GM21786 (cell line): ENCODE data around the gene ADAMTS17.

ENCODE experiments used
- ATAC-seq: cut with Tn5 transposase; IDR thresholded peaks from one replicate; pipeline ENCODE4 v1.9.1; 2021; ENCODE audit not compliant: unreplicated experiment

The ADAMTS17 gene

DNA sequence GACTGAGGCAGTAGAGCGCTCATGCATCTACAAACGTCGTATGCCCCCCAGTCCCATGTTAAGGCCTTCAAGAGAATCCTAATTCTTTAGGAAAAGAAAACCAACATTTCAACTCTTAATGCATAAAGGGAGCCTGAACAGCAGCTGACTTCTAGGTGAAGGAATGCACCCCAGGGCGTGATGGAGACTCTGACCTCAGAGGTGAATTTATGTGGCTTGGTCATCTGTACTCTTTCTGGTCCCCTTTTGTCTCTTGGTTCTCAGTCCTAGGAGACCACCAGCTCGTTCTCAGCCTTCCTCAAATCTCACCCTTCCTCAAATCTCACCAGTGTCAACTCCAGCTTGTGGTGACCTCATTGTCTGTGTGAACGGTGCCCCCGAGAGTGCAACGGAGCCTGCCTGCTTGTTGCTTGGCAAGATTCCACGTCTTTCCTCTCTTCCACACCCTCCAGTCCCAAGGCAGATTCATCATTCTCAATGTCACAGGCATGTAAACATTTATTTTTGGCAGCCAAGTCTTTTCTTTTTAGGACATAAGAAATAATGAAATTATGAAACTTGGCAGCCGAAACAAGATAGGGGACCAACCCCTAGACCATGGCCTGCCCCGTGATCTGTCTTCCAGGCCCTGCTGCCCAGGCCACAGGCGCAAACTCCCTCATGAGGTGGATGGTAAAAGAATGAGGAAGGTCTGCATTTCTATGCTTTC is 166.2 kb downstream of the ADAMTS17 start:
- no peak for ATAC-seq

DNA sequence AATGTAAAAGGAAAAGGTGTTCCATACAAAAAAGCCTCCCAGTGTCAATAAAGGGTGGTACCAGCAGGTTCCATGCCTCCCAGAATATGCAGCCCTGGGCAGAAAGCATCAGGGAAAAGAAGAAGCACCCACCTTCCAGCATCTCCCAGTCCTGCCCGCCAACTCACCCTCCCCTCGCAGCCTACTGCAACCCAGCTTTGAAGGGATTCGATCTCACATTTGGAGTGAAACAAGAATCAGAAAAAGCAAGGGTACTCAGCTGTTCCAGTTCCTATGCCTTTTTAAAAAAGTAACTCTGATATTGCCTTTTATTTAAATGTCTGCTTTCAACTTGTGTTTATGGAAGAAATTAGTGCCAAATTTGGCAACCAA is 166.9 kb downstream of the ADAMTS17 start:
- ATAC-seq: no peak

DNA sequence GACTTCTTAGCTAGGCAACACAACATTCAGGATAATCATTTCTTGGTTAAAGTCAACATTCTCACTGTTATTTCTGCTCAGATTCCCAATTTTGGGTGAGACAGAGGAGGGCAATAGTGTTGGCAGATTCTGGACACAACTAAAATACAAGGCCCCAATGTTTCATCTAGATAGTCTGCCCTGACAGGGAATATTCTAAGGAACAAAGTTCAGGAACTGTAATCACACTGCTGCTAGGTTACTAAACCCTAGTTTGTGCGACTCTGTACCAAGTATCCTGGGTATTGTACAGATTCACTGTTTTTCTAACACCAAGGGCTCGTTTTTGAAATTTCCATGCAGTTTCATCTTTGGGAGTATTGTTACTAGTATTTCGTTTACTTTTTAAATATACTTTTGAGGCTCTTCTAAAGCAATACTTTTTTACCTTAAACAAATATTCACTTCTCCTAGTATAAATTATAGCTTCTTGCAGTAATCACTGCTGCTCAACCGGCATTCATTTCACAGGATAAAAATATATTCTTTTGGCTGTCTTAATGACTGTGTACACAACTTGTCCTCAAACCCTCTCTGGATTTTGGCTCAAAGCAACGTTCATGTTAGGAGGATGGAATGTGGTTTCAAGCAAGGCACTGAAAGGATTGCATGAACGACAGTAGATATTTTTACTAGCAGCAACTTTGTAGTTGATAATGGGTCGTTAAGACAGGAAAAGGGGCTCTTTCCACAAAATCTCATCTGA is 167.4 kb downstream of the ADAMTS17 start:
- ATAC-seq: no peak

DNA sequence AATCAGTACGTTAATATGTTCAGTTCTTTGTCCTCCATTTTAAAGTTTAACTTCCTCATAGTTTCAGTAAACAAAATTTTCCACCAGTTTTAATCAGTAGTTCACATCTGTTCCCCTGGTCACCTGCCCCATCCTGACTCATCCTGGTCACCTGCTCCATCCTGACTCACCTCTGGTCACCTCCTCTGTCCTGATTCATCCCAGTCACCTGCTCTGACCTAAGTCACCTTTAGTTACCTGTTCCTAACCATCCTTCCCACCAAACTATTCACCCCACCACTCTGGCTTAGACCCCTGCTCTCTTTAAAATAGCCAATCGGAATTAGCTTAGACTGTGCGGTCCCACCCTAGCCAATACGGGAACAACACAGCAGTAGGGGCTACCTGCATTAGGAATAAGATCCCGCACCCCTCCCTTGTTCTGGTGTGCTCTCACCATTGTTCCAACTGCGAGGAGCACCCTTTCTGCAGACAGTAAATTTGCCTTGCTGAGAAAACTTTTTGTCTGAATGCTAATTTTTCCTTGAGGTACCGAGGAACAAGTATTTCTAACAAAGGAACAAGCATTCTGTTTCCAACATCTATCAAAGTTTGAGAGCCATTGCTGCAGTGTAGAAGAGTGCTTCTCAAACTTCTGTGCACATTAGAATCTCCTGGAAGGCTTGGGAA is 169.3 kb downstream of the ADAMTS17 start:
- no peak for ATAC-seq

DNA sequence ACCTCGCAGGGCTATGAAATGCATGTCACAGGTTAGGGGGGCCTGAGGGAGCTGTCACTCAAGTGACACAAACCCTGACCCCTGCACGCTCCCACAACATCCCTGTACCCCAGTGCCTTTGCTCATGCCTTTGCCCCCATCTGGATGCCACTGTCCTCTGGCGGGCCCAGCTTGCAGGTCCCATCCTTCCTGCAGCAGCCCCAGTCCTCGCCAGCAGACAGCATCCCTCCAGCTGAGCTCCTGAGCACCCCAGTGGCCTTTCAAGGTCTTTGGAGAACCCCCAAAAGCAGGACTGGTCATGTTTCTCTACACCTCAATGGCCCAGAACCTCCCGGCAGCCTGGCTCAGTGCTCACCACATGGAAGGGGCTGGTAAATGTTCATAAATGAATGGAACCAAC is 170.4 kb downstream of the ADAMTS17 start:
- ATAC-seq: no peak

DNA sequence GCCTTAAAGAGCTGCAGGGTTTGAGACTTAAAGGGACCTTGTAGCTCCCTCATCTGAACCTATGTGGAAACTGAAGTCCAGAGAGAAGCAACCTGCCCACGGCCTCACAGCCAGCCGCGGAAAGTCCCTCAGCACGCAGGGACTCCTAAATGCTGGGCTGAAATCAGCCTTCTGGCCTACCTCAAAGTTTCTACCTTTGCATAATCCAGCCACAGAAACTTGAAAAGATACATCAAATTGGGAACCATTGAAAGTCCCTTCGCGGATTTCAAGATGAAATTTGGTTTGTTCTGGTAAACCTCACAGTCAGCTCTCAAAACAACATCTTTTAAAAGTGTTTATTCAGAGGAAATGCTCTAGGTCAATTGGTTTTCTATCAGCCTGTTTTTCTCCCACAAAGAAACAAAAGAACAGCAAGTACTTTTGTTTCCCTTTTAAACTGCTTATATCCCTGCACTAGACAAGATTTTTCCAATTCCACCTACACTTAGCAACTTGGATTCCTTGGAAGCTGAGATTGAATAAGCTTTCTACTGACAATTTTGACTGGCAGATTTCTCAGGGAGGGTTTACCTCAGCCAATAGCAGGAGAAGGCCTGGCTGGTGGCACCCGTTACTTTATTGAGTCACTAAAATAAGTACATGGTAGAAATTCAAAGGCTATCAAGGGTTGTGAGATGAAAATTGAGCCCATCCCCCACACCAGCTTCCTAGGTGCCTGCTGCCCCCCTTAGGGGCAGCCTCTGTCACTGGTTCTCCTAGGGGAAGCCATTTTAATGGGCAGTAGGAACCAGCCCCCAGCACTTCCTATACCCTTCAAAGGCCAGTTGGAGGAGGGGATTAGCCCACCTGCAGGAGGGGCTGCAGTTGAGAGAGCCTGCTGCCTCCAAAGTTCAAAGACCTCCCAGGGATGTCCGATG is 171.2 kb downstream of the ADAMTS17 start:
- ATAC-seq: peak; percentile 89

DNA sequence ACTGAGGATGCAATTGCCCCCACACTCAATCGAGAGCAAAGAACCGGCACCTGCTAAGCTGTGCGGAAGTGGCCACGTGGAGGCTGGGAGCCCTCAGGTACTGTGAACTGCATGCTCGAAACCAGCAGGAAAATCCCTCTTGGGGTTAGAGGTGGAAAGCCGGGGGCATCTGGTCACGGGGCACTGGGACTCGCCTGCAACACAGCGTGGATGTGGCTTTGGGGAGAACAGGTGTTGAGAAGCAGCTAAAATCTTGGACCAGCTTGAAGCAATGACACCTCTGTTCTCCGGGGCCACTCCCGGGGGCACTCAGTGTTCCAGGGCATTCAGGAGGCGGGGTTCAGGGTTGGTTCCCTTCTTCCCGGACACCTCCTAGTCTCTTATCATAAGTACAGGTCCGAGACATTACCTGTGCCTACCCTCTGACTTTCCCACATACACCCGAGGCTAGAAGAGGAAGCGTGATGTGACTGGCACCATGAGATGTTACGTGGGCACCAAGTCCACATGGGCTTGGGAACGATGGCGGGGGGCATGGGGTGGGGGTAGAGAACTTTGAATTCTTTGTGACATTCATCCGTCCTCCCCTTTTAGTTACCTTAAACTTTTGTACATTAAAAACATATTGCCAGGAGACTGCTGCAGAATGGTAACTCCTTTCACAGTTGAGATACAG is 172.0 kb downstream of the ADAMTS17 start:
- no peak for ATAC-seq

DNA sequence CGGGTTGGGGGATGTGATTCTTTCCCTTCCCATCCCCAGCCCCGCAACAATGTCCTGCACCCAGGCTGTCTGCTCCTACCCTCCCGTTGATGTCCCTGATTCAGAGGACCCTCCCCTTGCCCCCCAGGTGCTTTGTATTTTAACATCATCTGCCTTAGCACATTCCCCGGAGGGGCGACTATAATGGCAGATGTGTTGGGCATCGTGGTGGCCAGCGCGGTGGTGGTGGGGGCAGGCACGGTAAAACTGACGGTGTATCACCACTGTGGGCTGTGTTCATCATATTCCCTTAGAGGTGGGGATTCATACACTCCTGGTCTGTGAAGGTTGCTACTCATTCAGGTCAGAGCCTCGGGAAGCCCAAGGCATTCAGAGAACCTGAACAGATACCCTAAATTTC is 173.0 kb downstream of the ADAMTS17 start:
- ATAC-seq: no peak

DNA sequence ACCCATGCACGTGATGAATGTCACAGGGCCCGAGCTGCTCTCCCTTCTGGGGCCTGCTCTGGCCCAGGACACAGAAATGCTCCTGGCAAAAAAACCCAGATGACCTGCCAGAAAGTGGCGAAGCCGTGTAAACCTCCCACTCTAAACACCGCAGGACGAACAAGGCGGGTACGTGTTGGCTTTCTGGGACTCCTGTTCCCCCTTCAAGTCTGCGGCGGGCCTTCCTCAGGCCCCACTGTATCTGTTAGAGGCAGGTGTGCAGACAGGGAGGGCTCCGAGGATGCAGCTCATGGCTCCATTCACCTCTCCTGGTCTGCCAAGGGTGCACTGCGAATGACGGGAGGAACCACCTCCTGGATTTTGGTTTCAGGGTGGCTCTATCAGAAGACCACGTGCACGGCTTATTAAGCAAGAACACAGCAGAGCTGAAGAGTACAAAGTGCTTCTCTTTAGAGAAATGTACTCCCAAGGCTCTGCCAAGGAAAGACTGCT is 173.8 kb downstream of the ADAMTS17 start:
- no peak for ATAC-seq

DNA sequence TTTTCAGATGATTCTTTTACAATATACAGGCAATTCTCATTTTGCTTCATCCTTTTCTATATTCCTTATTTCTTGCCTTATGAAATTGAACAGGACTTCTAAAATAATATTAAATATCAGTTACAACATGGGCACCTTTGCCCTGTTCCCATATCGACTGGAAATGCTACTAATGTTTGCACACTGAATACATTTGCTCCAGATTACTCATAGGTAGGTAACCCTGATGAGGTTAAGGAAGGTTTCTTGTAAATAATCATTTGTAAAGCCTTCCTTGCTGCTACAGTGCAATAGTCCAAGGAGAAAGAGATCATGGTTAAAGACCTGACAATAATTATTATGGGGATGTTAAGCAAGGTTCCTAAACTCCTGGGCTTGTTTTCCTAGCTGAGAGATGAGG is 175.5 kb downstream of the ADAMTS17 start:
- no peak for ATAC-seq

DNA sequence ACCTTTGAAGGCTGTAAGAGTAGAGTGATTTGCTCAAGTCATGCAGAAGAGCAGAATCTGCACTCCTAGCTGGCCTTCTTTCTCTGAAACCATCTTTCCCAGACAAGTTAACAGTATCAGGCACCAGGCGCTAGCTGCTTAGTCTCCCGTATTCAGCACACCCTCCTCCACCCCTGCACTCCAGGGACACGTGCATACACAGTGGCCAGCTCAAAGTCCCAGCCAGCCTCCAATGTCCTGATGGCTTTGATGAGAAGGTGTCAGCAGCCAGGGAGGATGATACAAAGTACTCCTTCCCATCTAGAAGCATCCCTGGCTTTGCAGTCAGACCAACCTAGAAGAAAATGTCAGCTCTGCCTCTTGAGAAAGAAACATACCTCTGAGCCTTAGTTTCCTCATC is 177.8 kb downstream of the ADAMTS17 start:
- ATAC-seq: no peak

DNA sequence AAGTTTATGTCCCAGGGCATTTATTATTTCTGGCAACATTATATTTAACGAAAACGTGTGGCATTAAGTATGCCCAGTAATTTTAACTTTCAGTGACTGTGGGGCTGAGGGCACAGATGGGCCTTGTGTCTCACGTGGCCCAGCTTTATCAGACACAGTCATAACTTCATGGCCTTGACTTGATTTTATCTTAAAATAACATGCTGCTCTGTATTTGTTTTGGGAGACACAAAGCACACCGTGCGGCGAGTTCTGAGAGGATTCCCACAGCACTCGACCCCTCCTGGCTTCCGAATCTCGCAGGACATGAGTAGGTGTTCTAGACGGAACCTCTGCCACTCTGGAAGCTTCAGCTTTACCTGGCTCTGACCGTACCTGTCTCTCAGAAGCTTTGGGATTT is 180.8 kb downstream of the ADAMTS17 start:
- ATAC-seq: no peak

DNA sequence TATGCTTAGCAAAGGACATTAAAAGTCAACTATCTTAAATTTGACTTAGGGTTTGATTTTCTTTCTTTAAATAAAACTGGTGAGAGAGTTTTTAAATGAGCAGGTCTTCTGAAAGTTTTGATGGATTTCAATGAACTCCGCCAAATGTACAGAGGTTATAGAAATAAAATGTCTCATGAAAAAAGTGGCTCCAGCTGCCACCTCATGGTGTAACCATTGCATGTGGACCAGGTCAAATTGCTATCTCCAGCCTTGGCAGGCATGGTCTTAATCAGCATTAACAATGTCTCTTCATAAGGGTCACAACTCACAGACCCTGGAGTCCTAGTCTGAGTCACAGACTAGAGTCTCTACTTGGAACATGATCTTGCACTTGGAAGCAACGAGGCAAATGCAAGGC is 182.3 kb downstream of the ADAMTS17 start:
- ATAC-seq: no peak

DNA sequence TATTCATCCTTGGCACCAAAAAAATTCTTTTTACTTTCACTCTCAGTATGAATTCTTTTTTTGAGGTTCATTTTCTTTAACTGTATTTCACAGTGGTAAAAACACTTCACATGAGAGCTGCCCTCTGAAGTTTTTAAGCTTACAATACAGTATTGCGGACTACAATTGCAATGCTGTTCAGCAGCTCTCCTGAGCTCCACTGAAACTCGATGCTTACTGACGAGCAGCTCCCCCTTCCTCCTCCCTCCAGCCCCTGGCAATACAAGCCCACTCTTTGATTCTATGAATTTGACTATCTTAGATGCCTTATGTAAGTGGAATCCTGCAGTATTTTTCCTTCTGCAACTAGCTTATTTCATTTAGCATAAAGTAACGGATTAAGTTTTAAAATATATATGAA is 183.4 kb downstream of the ADAMTS17 start:
- ATAC-seq: no peak

DNA sequence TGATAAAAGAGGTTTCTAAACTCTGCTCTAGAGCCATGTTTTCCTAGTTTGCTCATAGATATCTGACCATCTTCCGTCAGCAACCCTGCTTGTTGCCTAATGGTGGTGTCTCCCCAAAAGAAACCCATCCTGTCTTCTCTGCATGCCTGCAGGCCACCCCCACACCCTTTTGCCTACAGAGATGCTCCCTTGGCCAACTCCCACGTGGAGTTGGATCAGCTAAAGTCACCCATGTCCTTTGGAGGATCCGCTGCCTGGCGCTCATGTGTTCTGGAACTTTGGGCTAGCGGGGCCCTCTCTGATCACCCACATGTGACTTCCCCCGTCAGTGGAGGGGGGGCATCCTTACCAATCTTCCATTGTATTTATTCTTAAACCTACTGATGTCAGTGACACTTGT is 185.6 kb downstream of the ADAMTS17 start:
- no peak for ATAC-seq

DNA sequence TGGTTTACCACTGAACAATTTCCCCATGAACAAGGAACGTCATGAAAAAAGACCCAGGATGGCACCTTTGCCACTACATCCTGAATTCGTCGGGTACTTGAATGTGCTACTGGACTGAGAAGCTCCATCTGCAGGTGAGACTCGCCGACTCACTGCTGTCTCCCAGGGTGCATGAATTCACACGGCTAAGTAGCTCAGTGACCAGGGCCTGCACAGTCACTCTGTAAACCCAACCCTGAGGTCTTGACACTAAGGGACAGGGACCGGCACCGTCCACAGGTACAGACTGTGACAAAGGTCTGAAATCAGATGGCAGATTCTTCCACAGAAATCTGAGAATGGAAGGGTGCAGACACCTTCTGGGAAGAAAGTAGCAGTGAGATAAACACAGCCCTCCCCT is 187.4 kb downstream of the ADAMTS17 start:
- no peak for ATAC-seq

DNA sequence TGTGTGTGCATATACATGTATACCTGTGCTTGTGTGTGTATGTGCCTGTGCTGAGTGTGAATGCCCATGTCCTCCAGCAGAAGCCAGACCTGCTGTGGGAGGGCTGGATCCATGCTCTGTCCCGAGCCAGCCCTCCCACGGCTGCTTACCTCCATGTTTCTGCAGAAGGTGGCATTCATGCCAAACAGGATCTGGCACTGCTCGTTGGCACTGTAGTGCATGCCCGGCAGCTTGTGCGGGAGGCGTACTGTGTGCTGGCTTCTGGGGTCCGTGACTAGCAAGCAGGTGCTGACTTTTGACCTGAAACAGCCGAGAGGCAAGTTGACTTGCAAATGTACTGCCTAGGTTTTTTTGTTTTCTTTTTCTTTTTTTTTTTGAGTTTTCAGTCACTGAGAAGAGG is 189.3 kb downstream of the ADAMTS17 start:
- ATAC-seq: no peak

DNA sequence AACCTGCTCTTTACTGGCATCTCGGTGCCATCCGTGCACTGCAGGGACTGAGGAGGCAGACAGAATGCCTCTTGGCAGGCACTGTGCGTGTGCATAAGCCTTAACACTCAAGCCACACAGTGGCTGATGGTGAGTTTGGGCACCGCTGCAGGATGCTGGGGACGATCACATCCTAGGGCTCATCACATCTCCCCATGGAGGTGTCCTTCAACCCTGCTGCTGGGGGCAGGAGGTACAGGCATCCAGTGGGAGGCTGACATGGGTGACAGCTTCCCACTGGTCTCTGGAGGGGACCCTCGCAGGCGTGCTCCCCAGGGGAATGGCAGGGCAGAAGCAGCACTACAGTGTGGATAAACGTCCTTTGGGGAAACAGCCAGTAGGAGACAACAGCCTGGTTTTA is 190.9 kb downstream of the ADAMTS17 start:
- no peak for ATAC-seq

DNA sequence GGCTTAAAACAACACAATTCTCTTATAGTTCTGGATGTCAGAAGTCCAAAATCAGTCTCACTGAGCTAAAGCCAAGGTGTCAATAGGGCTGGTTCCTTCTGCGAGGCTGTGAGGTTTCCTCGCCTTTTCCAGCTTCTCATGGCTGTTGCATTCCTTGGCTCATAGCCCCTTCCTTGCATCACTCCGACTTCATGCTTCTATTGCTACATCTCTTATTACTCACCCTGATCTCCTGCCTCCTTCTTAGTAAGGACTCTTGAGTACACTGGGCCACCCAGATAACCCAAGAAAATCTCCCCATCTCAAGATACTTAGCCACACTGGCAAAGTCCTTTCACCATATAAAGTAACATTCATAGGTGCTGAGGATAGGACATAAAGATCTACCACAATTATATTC is 193.9 kb downstream of the ADAMTS17 start:
- ATAC-seq: no peak

DNA sequence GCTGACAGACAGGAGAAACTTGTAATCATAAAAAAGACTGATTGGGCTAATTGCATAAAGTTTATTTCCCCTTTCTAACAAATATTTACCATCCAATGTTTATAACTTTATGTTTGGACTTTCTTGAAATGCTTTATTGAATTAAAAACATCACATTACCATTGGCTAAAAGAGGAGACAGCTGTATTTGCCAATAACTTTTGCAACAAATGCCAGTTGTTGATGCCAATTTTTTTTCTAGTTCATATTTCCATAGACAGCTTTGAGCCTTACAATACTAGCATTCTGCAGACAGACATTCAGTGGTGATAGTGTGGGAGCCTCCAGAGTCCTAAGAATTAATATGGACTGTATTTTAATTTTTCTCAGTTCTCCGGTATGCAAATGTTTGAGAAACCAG is 198.4 kb downstream of the ADAMTS17 start:
- ATAC-seq: no peak
